ENCODE data around the gene MYO1B.

Gene MYO1B

DNA sequence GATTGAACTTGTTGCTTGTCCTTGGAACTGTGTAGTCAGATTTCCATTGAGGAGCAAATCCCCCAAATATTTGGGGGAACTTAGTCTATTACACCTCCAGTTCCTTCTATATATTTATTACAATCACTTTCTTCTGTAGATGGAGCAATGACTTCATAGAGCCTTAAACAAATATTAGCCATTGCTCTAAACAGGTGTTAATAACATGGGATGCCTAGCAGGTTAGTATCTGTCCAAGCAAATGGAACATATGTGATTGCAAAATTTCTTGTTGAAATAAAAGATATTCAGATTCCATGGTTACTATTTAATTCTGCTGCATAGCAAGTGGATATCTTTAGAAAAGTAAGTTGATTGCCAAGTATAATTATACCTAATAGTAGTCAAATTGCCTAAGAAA lies 225.1 kb downstream of the MYO1B start:
- no peak for DNase-seq

DNA sequence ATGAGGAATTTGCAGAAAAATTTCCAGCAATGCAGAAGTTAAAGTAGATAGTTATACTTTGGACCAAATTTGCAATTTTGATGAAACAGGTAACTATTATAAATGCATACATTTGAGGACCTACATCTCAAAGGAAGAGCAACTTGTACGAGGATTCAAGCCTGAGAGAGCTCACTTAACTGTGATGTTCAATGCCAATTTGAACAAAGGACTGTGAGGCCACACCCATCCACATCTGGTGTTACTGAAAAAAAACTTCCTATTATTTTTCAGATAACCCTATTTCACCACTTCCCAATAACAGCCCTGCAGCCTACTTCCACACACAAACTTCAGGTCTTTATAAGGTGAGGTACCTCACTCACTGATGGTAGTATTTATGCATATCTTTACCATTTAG lies 229.3 kb downstream of the MYO1B start:
- DNase-seq, result no peak

Data from fibroblast of upper back skin (primary cell).